NCI-H128 (cell line): ENCODE measurements around the gene HOXB4.
"Not testable (repeated sequence)": the region's sequence is repeated elsewhere in the genome, so short reads cannot be mapped to it uniquely, and the experiment has no call there.

Experiments used
- DNase-seq: peaks from one replicate; lab custom pipeline; 2025; ENCODE audit not compliant: unreplicated experiment; lab: John Stamatoyannopoulos, UW

Gene HOXB4

DNA sequence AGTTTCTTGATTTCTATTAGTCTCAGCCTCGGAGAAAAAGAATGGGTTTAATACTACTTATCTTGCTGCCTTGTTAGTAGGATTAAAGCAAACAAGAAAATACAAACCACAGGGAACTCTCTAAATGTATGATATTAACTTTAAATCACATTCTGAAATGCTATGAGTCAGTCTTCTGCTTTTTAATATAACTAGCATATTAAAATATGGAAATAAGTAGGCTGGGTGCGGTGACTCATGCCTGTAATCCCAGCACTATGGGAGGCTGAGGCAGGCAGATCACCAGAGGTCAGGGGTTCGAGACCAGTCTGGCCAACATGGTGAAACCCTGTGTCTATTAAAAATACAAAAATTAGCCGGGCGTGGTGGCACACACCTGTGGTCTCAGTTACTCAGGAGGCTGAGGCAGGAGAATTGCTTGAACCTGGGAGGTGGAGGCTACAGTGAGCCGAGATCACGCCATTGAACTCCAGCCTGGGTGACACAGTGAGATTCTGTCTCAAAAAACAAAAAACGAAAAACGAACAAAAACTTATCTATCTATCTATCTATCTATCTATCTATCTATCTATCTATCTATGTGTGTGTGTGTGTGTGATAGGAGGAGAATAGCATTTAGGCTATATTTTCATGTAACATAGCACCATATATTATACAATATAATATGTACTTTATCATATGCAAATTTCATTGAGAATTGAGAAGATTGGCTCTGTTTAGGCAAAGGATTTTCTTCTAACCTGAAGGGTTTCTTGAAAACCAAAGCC, 42.2 kb downstream of the HOXB4 start:
- not testable (repeated sequence) for DNase-seq

- no peak for DNase-seq
These were observed 45.9 kb downstream of the HOXB4 start for GRCh38 chr17:48532261-48532660.

GRCh38 chr17:48530887-48531272, 47.3 kb downstream of the HOXB4 start, which contains the start of gene HOXB1:
TSS of gene HOXB1 (minus strand) at chr17:48531011. CDS start at chr17:48530904, 107 bp downstream.
- DNase-seq, result no peak

DNA sequence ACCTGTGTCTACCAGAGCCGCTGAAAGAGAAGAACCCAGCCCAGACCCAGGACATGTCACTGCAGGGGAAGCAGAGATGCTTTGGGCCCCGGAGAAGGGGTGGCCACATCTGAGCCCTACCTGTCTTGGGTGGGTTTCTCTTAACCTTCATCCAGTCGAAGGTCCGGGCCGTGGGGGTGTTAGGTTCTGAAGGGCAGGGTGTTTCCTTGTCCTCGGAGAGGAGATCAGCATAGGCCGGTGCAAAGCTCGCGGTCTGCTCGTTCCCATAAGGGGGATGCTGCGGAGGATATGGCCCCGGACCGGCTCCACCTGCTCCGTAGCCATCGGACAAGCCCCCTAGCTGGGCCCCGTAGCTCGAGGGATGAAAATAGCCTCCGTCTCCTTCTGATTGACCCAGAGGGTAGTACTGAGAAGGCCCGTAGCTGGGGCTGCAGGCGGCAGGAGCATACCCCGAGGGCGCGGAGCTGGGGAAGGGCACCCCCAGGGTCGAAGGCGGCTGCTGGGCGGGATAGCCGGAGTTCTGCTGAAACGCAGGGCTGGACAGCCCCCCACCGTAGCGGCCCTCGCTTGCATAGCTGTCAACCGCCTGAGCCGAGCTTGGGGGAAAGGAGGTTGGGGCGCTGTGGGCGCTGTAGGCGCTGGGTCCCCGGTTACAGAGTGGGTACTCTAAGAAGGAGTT, 47.8 kb downstream of the HOXB4 start:
- DNase-seq, result no peak

GRCh38 chr17:48529683-48530009, 48.5 kb downstream of the HOXB4 start:
- DNase-seq, result no peak

DNA sequence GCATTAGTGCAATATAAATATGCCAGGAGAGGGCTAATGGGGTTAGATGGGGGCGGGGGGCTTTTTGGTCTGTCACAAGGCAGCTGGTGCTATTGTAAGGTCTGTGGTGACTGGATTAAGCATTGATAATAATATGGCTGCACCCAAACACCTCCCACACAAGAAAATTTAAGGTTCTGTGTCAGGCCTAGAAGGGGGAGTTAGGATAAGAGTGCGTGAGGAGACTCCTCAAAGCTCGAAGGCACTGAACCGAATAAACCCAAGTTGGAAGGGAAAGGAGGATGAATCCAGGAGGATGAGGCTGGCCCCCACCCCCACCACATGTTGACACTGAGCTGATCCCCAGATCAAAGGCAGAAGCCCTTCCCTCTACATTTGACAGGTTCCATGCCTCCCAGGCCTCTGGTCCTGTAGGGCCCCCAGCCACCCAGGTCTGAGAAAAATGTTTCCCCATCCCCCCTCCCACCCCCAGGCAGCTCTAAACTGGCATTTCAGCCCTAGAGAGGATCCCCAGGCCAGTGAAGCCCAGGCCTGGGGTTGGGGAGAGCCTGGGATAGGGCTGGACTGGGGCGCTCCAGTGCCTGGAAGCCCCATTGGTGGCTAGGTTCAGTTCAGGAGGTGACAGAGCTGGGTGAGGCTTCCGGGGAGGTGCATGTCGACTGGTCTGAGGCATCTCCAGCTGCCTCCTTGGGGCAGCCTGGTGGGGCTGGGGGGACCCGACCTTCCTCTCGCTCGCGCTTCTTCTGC, 49.0 kb downstream of the HOXB4 start:
- DNase-seq, result no peak

GRCh38 chr17:48528153-48528935, 49.8 kb downstream of the HOXB4 start:
- DNase-seq, result no peak

DNA sequence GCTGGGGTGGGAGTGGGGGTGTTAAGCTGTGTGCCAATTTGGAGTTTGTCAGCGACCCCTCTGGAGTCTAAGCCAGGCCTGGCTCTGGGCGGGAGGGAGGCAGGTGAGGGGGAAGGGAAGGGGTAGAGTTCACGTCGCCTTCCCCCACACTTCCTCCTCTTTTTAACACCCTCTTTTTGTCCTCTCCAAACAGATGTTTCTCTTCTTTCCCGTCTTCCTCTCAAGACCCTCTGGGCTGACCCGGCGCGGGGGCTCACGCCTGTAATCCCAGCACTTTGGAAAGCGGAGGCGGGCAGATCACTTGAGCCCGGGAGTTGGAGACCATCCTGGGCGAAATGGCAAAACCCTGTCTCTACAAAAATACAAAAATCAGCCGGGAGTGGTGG, 50.6 kb downstream of the HOXB4 start:
- DNase-seq, result no peak

DNA sequence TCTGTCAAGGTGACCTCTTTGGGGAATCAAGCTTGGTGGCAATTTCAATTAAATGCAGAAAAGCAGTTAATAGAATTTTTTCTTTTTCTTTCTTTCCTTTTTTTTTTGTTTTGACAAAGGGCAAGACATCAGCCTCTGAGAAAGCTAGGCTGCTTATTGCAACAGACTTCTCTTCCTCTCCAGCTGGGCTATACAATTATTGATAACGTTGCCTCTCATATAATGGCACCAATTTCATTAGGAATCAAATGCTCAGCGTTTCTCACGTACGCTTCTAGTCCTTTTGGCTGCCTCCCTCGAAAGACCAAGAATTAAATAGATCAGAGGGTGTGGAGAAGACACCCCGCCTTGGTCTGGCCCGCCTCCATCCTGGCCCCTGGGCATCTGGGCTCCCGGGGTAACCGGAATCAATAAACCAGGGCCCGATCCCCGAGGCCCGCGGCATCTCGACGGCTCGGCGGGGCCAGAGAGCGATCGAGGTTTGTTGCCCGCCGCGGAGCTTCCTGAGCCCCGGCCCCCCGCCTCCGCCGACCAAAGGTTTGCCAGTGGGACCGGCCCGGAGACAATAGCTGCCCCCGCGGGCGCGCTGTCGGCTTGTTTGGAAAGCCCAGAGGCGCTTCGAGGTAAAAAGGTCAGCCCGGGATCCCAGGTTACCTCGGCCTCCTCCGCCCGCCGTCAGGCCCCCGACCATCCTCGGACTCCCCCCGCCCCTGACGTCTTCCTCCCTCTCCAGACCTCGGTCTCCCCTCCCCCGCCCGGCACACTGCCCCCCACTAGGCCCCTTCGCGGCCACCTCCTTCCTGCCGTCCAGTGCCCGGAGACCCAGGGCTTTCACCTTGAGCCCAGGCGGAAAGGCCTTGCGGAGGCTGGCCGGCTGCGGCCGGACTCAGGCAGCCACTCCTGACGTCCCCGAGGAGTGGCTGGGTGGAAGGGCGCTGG, 51.3 kb downstream of the HOXB4 start:
- no peak for DNase-seq
